Coronary artery (tissue), 2 donors: ENCODE measurements around the gene BRDT.

Experiments
- DNase-seq: peaks from one replicate; pipeline ENCODE4 v3.0.0-alpha.2; 2017; ENCODE audit warnings: low spot score
- H3K27ac ChIP-seq, 2 donors: fragments of 200-600 bp; sonication (generic); one replicate each; pipeline ENCODE4 v1.5.1; 2016 to 2019
- H3K4me3 ChIP-seq: fragments of 200-600 bp; sonication (generic); 2 replicates; pipeline ENCODE4 v1.5.1; 2016; ENCODE audit warnings: mild to moderate bottlenecking, moderate library complexity
- CTCF ChIP-seq: fragments of 200-600 bp; sonication (generic); IDR thresholded peaks from one replicate; pipeline ENCODE4 v1.5.1; 2019; ENCODE audit warnings: antibody characterized with exemption

BRDT gene

DNA sequence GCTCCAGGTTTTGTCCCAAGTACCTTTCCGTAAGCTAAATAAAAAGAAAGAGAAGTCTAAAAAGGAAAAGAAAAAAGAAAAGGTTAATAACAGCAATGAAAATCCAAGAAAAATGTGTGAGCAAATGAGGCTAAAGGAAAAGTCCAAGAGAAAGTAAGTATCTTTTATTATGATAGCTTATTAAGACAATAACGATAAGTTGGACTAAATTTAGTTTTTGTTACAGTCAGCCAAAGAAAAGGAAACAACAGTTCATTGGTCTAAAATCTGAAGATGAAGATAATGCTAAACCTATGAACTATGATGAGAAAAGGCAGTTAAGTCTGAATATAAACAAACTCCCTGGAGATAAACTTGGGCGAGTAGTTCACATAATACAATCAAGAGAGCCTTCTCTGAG lies 31.5 kb downstream of the BRDT start:
- Histone ChIP-seq H3K4me3 (no peak overlapping the region), H3K27ac (no peak overlapping the region)
- DNase-seq: no peak
- TF ChIP-seq CTCF: no peak

- no peak for TF ChIP-seq CTCF
- H3K4me3 ChIP-seq: no peak overlapping the region
- no peak for DNase-seq
- no peak overlapping the region for H3K27ac ChIP-seq
These were observed 32.9 kb downstream of the BRDT start for GRCh38 chr1:91981996-91982609.

- no peak for TF ChIP-seq CTCF
- no peak overlapping the region for H3K4me3 ChIP-seq
- no peak for DNase-seq
- H3K27ac ChIP-seq: no peak overlapping the region
These were observed 44.1 kb downstream of the BRDT start for GRCh38 chr1:91993256-91993655.

DNA sequence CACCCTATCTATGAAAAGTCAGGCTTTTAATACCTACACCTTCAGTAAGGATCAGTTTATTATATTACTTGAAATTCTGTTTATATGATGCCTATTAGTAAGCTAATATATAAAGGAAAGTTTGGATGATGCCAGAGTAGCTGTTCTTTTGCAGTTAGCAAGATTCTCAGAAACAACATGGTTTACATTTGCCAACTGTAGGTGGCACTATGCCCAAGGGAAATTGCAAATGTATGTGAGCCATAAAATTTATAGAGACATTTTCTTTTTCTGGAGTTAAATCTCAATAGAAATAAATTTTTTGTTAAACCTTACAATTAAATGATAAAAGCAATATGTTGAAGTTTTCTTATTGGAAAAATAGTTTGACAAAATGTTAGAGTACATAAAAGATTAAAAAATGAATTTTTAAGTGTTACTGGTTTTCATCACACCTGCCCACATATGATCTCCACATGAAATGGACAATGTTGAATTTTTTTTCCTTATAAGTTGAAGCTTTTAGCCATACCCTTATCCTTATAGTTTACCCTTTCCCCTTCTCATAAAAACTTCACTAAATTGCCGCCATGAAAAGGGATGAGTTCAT lies 48.5 kb downstream of the BRDT start:
- TF ChIP-seq CTCF: no peak

GRCh38 chr1:92004129-92004528 lies 54.9 kb downstream of the BRDT start:
- no peak for DNase-seq
- H3K4me3 ChIP-seq: no peak overlapping the region
- TF ChIP-seq CTCF: no peak
- no peak overlapping the region for H3K27ac ChIP-seq

More for the DNA sequence above, 48.5 kb downstream of the BRDT start:
- Histone ChIP-seq H3K4me3 (no peak overlapping the region), H3K27ac (no peak overlapping the region)
- DNase-seq: no peak

- no peak overlapping the region for H3K27ac ChIP-seq
- no peak overlapping the region for H3K4me3 ChIP-seq
- DNase-seq: no peak
- no peak for TF ChIP-seq CTCF
These were observed 64.7 kb downstream of the BRDT start for GRCh38 chr1:92013923-92014322.

DNA sequence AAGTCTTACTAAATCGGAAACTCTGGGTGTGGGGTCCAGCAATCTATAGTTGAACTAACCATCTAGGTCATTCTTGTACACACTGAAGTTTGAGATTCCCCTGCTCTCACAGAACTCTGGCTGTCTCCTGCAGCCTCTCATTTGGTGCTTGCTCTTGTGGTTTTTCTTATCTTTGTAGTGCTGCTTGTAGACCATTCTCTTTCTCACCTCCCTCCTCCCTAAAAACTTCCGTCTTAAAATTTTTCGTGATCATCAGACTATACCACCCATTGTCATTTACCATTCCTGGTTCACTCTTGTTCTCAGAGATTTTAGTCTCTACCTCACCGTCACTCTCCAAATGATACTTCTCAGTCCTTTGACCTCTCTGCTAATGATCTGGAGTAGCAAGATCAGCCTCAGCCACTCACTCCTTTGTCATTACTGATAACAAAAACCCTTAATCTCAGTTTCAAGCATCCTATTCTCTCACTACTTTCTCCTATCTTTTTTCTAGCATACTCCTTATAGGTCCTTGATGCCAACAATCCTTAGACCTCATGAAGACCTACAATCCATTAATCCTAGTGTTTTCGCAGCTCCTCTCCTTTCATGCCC lies 67.6 kb downstream of the BRDT start:
- Histone ChIP-seq H3K27ac (no peak overlapping the region), H3K4me3 (no peak overlapping the region)
- no peak for DNase-seq
- TF ChIP-seq CTCF: no peak
